Neuronal stem cell (in vitro differentiated cells): ENCODE results near the gene MAEL.
A peak's percentile ranks its signal among the peaks of the same experiment; 100 is the strongest.

Experiments used
- DNase-seq: peaks from one replicate; pipeline ENCODE4 v3.0.0-alpha.2; 2013; ENCODE audit warnings: low spot score
- H2AFZ ChIP-seq: one replicate; pipeline ENCODE4 v1.6.1; 2013; ENCODE audit warnings: mild to moderate bottlenecking, low read length, inconsistent platforms
- H2AK5ac ChIP-seq: 2 replicates; pipeline ENCODE4 v1.6.1; 2013; ENCODE audit warnings: low read depth, mild to moderate bottlenecking, inconsistent platforms, low read length, moderate library complexity, mixed read lengths
- H2BK120ac ChIP-seq: 2 replicates; pipeline ENCODE4 v1.6.1; 2013; ENCODE audit warnings: low read depth, mild to moderate bottlenecking, inconsistent platforms, low read length, moderate library complexity, mixed read lengths
- H2BK12ac ChIP-seq: one replicate; pipeline ENCODE4 v1.6.1; 2013; ENCODE audit warnings: low read length, inconsistent platforms
- H2BK15ac ChIP-seq: 2 replicates; pipeline ENCODE4 v1.6.1; 2013; ENCODE audit warnings: mild to moderate bottlenecking, low read length, inconsistent platforms, mixed read lengths
- H2BK5ac ChIP-seq: one replicate; pipeline ENCODE4 v1.6.1; 2013; ENCODE audit warnings: inconsistent platforms, mild to moderate bottlenecking, low read length, moderate library complexity
- H3K14ac ChIP-seq: one replicate; pipeline ENCODE4 v1.6.1; 2013; ENCODE audit warnings: low read length, inconsistent platforms
- H3K18ac ChIP-seq: 2 replicates; pipeline ENCODE4 v1.6.1; 2013; ENCODE audit warnings: low read length, inconsistent platforms
- H3K23ac ChIP-seq: 2 replicates; pipeline ENCODE4 v1.6.1; 2013; ENCODE audit warnings: low read depth, mild to moderate bottlenecking, mixed read lengths, low read length, inconsistent platforms; ENCODE audit not compliant: poor library complexity
- H3K27ac ChIP-seq: replicated peaks from 3 replicates; pipeline ENCODE4 v1.5.1; 2013; ENCODE audit warnings: low read length, inconsistent platforms
- H3K27me3 ChIP-seq, 3 experiments: 2 replicates each; pipeline ENCODE4 v1.6.1; 2013; ENCODE audit warnings: low read length in 3 of 3, mild to moderate bottlenecking in 2 of 3, inconsistent platforms in 1 of 3, low read depth in 1 of 3, mixed read lengths in 1 of 3, moderate library complexity in 1 of 3; ENCODE audit not compliant: control insufficient read depth in 3 of 3, insufficient read depth in 3 of 3
- H3K36me3 ChIP-seq, 2 donors: replicated peaks in 1 of 2; 2 replicates each; pipeline ENCODE4 v1.6.1; 2013; ENCODE audit warnings: low read length in 2 of 2; ENCODE audit not compliant: control insufficient read depth in 2 of 2, insufficient read depth in 2 of 2
- H3K4ac ChIP-seq: 2 replicates; pipeline ENCODE4 v1.6.1; 2013; ENCODE audit warnings: inconsistent platforms, mild to moderate bottlenecking, low read length, moderate library complexity
- H3K4me1 ChIP-seq, 2 donors: 1 replicate in 1 of 2; 2 replicates in 1 of 2; pipeline ENCODE4 v1.6.1; 2013; ENCODE audit warnings: low read length in 2 of 2, low read depth in 1 of 2; ENCODE audit not compliant: control insufficient read depth in 2 of 2, insufficient read depth in 1 of 2
- H3K4me2 ChIP-seq: one replicate; pipeline ENCODE4 v1.6.1; 2013; ENCODE audit warnings: mild to moderate bottlenecking, low read length, inconsistent platforms; ENCODE audit not compliant: insufficient read depth, poor library complexity, severe bottlenecking
- H3K4me3 ChIP-seq, 2 donors: 2 replicates each; pipeline ENCODE4 v1.5.1; 2013; ENCODE audit warnings: low read length in 2 of 2, mild to moderate bottlenecking in 2 of 2, inconsistent platforms in 1 of 2, moderate library complexity in 1 of 2
- H3K79me1 ChIP-seq: one replicate; pipeline ENCODE4 v1.6.1; 2013; ENCODE audit warnings: low read depth, mild to moderate bottlenecking, inconsistent platforms, low read length, moderate library complexity
- H3K9ac ChIP-seq: one replicate; pipeline ENCODE4 v1.6.1; 2013; ENCODE audit warnings: mild to moderate bottlenecking, low read depth, low read length, inconsistent platforms; ENCODE audit not compliant: poor library complexity
- H3K9me3 ChIP-seq, 2 donors: replicated peaks in 1 of 2; 2 replicates each; pipeline versions ENCODE3 to v1.6.1; 2013; ENCODE audit warnings: low read length in 2 of 2, mild to moderate bottlenecking in 2 of 2, inconsistent platforms in 1 of 2, low read depth in 1 of 2, mixed read lengths in 1 of 2, moderate library complexity in 1 of 2; ENCODE audit not compliant: control insufficient read depth in 2 of 2, insufficient read depth in 1 of 2
- H4K8ac ChIP-seq: one replicate; pipeline ENCODE4 v1.6.1; 2013; ENCODE audit warnings: low read depth, mild to moderate bottlenecking, inconsistent platforms, low read length, moderate library complexity
- H4K91ac ChIP-seq: one replicate; pipeline ENCODE4 v1.6.1; 2013; ENCODE audit warnings: low read length, low read depth, mild to moderate bottlenecking, inconsistent platforms; ENCODE audit not compliant: poor library complexity
- WGBS, 2 donors: extraction: QIAGEN DNeasy Blood & Tissue Kit; methylation state at CpG; one replicate each; pipeline ENCODE4 v1.1.7; 2013; ENCODE audit warnings: missing lambda C conversion rate in 2 of 2, mixed read lengths in 1 of 2; ENCODE audit not compliant: insufficient read length in 2 of 2, insufficient replicate concordance in 1 of 2; ENCODE audit errors: extremely low coverage in 2 of 2; 5-methylcytosine and 5-hydroxymethylcytosine counted together

Gene MAEL

GRCh38 chr1:167059045-167059808, 70.1 kb downstream of the MAEL start:
- Histone ChIP-seq H3K14ac (no peak overlapping the region), H3K27ac (no peak overlapping the region), H3K23ac (no peak overlapping the region), H3K4me1 (peaks cover 5 to 9% of the 10 kb centered on the region in 2 donors), H3K9me3 (peaks cover 0 to 6% of the 10 kb centered on the region in 2 donors), H3K27me3 (peaks cover 0 to 2% (median 0%) of the 10 kb centered on the region in 3 experiments), H3K4ac (no peak overlapping the region), H2BK12ac (no peak overlapping the region), H4K91ac (no peak overlapping the region), H3K4me2 (peak overlapping the region; percentile 14), H2BK5ac (no peak overlapping the region), H3K36me3 (peaks cover 0 to 3% of the 10 kb centered on the region in 2 donors), H3K4me3 (peak overlapping the region in 1 of 2 donors; percentile 25), H3K18ac (peak overlapping the region; percentile 61), H2AK5ac (no peak overlapping the region), H3K9ac (no peak overlapping the region), H2BK15ac (no peak overlapping the region), H3K79me1 (peaks cover 3% of the 10 kb centered on the region), H4K8ac (no peak overlapping the region), H2AFZ (peak overlapping the region; percentile 92), H2BK120ac (no peak overlapping the region)
- peak; percentile 82 for DNase-seq
- no CpG with 5 or more reads among the region's 17 CpGs for WGBS, 2 donors

GRCh38 chr1:167059809-167060107, 70.7 kb downstream of the MAEL start:
- Histone ChIP-seq H4K91ac (no peak overlapping the region), H3K4ac (no peak overlapping the region), H3K4me3 (no peak overlapping the region), H3K9ac (no peak overlapping the region), H3K14ac (no peak overlapping the region), H3K4me2 (no peak overlapping the region), H2AFZ (no peak overlapping the region), H3K18ac (no peak overlapping the region), H3K27ac (no peak overlapping the region), H2AK5ac (no peak overlapping the region), H3K4me1 (peaks cover 5 to 9% of the 10 kb centered on the region in 2 donors), H4K8ac (no peak overlapping the region), H3K79me1 (peaks cover 3% of the 10 kb centered on the region), H2BK120ac (no peak overlapping the region), H3K27me3 (peaks cover 0 to 2% (median 2%) of the 10 kb centered on the region in 3 experiments), H3K23ac (no peak overlapping the region), H3K36me3 (peaks cover 0 to 3% of the 10 kb centered on the region in 2 donors), H2BK5ac (no peak overlapping the region), H3K9me3 (peaks cover 0 to 6% of the 10 kb centered on the region in 2 donors), H2BK15ac (no peak overlapping the region), H2BK12ac (no peak overlapping the region)
- no peak for DNase-seq
- no CpG with 5 or more reads among the region's 1 CpG for WGBS, 2 donors

GRCh38 chr1:167060141-167061072, 71.3 kb downstream of the MAEL start:
- peaks cover 3% of the 10 kb centered on the region for H3K79me1 ChIP-seq
- WGBS, 2 donors: no CpG with 5 or more reads among the region's 10 CpGs
- H3K14ac ChIP-seq: no peak overlapping the region

GRCh38 chr1:167061073-167061464, 72.0 kb downstream of the MAEL start:
- peaks cover 5 to 12% of the 10 kb centered on the region in 2 donors for H3K4me1 ChIP-seq
- no CpG with 5 or more reads among the region's 3 CpGs for WGBS, 2 donors

More at GRCh38 chr1:167060141-167061072, 71.3 kb downstream of the MAEL start:
- Histone ChIP-seq H4K91ac (no peak overlapping the region), H2BK5ac (no peak overlapping the region), H2BK12ac (no peak overlapping the region), H4K8ac (no peak overlapping the region), H3K4me1 (peaks cover 5 to 12% of the 10 kb centered on the region in 2 donors), H3K9me3 (peaks cover 0 to 6% of the 10 kb centered on the region in 2 donors), H3K36me3 (peaks cover 0 to 3% of the 10 kb centered on the region in 2 donors), H3K27me3 (peaks cover 0 to 7% (median 2%) of the 10 kb centered on the region in 3 experiments), H3K4ac (no peak overlapping the region), H3K9ac (no peak overlapping the region), H2BK15ac (no peak overlapping the region), H3K18ac (no peak overlapping the region), H3K4me2 (no peak overlapping the region), H2AK5ac (no peak overlapping the region), H3K4me3 (no peak overlapping the region), H2BK120ac (no peak overlapping the region), H2AFZ (no peak overlapping the region), H3K27ac (no peak overlapping the region), H3K23ac (no peak overlapping the region)
- no peak for DNase-seq

More at GRCh38 chr1:167061073-167061464, 72.0 kb downstream of the MAEL start:
- Histone ChIP-seq H3K18ac (no peak overlapping the region), H3K4me2 (no peak overlapping the region), H3K9ac (no peak overlapping the region), H2AFZ (no peak overlapping the region), H3K27me3 (peaks cover 0 to 14% (median 2%) of the 10 kb centered on the region in 3 experiments), H4K91ac (no peak overlapping the region), H4K8ac (no peak overlapping the region), H3K23ac (no peak overlapping the region), H2AK5ac (no peak overlapping the region), H3K4me3 (no peak overlapping the region), H2BK5ac (no peak overlapping the region), H3K4ac (no peak overlapping the region), H2BK120ac (no peak overlapping the region), H3K79me1 (peaks cover 3% of the 10 kb centered on the region), H2BK15ac (no peak overlapping the region), H2BK12ac (no peak overlapping the region), H3K27ac (no peak overlapping the region), H3K9me3 (peaks cover 0 to 6% of the 10 kb centered on the region in 2 donors), H3K14ac (no peak overlapping the region), H3K36me3 (peaks cover 0 to 3% of the 10 kb centered on the region in 2 donors)
- DNase-seq: no peak
